GM20431 (cell line): ENCODE results near the gene SMARCC2.

ENCODE experiments used
- in situ Hi-C: fragments of 300-500 bp; cut with MseI, MboI; formaldehyde crosslinking; loops from one replicate; pipeline ENCODE4 v1.15.0; 2020; ENCODE audit warnings: low sequenced_read_pairs; ENCODE audit not compliant: unreplicated experiment

The SMARCC2 gene

DNA sequence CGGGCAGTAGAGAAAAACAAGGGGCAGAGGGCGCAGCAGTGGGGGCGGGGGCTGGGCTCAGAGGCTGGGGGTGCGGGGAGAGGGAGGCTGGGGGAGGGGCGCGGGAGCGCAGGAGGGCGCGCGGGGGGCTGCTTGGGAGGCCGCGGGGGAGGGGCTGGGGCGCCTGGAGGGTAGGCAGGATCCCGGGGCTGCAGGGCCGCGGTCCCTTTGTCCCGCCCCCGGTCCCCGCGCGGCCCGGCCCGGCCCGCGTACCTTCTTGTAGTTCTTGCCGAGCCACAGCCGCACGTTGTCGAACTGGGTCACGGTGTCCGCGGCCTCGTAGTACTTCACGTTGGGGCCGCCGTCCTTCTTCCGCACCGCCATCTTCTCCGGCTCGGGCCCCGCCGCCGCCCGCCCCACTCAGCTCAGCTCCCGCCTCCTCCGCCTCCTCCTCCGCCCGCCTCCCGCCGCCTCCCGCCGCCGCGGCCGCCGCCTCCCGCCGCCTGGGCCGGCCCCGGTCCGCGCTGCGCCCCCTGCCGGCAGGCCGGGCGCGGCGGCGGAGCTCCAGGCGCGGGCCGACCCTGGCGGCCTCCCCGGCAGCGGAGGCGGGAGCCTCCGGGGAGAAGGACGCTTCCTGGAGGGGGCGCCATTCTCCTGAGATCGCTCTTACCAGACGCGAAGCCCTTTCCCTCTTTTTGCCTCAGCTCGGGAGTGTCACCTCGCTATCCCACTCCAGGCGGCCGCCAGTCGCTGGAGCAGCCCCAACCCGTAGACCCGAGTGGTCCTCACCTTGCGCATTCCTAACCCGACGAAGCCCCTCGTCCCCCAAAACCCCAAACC lies at the start of gene SMARCC2:
TSS of gene SMARCC2 (minus strand) at position 385 of the 819 bp plus-strand sequence. CDS start at position 363, 22 bp downstream.
- in situ Hi-C loops = no loop called here

GRCh38 chr12:56237552-56237951 lies 48.3 kb upstream of the SMARCC2 start:
- in situ Hi-C loops = no loop called here

DNA sequence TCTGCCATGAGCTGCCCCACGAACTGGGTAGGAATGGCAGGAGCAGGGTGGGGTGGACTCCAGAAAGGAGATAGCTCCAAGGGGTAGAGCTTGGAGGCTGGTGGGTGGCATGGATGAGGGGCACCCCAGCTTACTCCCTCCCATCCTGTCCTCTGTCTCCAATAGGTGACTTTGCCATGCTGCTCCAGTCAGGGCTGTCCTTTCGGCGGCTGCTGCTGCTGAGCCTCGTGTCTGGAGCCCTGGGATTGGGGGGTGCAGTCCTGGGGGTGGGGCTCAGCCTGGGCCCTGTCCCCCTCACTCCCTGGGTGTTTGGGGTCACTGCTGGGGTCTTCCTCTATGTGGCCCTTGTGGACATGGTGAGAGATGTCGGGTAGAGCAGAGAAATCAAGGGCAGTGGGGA lies 47.7 kb upstream of the SMARCC2 start:
- in situ Hi-C loops = no loop called here

- in situ Hi-C loops = no loop called here
Measured at GRCh38 chr12:56236091-56236490, 46.8 kb upstream of the SMARCC2 start.

DNA sequence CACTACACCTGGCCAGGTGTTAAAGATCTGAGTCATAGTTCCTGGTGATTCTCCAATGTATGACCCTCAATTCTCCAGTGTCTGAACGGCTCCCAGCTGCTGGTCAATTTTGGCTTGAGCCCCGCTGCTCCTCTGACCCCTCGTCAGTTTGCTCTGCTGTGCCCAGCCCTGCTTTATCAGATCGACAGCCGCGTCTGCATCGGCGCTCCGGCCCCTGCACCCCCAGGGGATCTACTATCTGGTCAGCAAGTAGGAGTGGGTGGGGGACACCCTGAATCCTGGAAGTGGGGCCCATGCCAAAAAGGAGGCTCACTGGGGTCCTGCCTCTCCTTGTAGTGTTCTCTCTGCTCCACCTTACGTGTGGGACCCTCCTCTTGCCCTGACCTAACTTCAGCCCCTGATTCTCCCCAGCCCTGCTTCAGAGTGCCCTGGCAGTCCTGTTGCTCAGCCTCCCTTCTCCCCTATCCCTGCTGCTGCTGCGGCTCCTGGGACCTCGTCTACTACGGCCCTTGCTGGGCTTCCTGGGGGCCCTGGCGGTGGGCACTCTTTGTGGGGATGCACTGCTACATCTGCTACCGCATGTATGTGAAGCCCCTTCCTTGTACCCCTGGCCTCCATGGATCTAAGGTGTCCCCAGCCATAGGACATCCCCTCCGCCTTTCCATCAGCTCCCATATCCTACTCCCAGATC lies 45.6 kb upstream of the SMARCC2 start:
- in situ Hi-C loops = no loop called here

- in situ Hi-C loops = no loop called here
Measured at GRCh38 chr12:56231184-56231582, 41.9 kb upstream of the SMARCC2 start.

- in situ Hi-C loops = no loop called here
Measured at GRCh38 chr12:56230432-56231183, 41.3 kb upstream of the SMARCC2 start.

- in situ Hi-C loops = no loop called here
Measured at GRCh38 chr12:56229916-56230431, 40.7 kb upstream of the SMARCC2 start, which contains the start of gene SLC39A5. Gene SLC39A5, plus strand, starts transcription at chr12:56230051. Its CDS starts 1,224 bp downstream, at chr12:56231275.

DNA sequence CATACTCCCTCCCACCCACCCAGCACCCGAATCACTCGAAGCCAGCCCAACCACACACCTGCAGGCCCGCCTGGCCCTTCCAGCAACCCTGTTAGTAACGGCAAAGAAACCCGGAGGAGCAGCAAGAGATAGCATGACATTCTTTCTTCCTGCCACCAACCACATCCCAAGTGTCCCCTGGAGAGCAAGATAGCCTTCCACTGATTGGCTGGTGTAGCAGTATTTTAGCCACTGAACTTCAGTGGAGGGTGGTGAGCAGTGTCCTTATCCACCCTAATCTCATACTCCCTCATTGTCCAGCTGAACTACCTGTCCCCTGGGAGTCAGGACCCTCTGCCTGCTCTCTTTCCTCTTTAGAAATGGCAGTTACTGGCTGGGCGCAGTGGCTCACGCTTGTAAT lies 39.8 kb upstream of the SMARCC2 start:
- in situ Hi-C loops = no loop called here

DNA sequence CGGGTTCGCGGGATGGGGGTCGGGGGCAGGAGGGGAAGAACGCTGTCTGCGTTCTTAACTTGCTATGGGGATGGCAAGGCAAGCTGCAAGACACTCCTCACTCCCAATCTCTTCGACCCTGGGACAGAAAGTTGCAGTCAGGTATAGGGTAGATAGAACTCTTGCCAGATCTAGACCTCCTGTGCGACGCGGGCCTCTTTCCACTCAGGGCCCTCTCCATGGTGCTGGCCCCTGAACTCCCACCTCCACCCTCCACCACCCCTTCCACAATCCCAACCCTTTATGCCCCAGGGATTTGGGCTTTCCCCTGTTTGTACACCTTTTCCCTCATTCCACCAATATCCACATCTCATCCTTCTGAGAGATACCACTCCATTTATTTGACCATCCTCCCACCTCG lies 35.7 kb upstream of the SMARCC2 start:
- in situ Hi-C loops = no loop called here

DNA sequence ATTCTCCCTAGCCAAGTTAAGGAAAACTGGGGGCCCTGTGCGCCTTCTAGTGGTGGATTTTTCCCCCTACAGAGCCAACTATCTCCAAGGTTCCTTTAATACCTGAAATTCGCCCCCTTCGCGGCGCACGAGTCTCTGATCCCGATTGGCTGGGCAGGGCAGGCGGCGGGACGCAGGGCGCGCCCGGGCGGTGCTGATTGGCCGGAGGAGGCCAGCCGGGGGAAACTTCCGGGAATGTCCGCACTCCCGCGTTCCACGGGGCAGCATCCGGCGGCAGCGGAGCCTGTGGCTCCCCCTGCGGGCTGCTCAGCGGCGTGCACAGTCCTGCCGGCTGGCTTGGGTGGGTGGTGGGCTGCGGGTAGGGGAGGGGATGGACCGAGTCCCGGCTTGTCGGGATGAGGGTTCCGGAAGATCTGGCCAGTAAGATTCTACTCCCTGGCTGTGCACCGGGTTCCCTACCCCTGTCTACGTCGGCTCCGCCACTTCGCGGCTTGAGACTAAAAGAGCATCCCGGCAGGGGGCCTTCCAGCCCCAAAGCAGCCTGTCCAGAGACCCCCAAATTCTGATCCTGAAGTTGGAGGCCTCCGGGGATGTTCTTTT lies 34.9 kb upstream of the SMARCC2 start, which contains the start of gene NABP2:
TSS of gene NABP2 (plus strand) at position 241 of the 600 bp plus-strand sequence. CDS start 515 bp downstream, outside the sequence.
- in situ Hi-C loops = no loop called here

DNA sequence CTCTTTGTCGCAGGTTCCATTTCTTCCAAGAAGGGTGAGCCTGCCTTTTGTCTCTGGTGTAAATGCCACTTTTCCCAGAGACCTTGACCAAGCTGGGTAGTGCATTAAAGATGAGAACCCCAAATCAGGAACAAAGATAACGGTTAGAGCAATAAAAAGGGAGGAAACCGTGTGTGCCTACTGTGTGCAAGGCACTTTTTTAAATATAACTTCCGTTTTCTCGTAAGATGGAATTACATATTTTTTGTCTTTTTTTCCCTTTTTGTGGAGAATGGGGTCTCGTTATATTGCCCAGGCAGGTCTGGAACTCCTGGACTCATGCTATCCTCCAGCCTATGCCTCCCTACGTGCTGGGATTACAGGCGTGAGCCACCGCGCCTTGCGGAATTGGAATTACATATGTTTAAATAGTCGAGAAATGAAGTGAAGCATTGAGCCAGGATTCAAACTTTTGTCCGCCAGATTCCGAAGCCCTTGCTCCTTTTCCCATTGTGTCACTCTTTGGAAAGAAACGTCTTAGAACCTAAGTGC lies 34.4 kb upstream of the SMARCC2 start:
- in situ Hi-C loops = no loop called here

DNA sequence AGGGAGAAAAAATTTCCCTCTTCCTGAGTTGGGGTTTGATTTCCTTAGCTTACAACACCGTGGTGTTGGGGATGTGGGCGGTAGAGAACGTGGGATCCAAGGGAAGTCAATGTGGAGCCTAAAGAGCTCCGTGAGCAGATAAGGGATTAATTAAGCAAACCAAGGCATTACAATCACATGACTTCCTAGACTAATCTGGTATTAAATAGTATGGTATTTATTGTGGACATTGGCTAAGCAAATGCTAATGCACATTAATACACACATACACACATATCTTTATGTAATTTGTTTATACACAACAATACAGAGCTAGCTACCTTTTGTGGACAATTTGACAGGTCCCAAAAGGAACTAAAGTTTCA lies 33.2 kb upstream of the SMARCC2 start:
- in situ Hi-C loops = no loop called here

DNA sequence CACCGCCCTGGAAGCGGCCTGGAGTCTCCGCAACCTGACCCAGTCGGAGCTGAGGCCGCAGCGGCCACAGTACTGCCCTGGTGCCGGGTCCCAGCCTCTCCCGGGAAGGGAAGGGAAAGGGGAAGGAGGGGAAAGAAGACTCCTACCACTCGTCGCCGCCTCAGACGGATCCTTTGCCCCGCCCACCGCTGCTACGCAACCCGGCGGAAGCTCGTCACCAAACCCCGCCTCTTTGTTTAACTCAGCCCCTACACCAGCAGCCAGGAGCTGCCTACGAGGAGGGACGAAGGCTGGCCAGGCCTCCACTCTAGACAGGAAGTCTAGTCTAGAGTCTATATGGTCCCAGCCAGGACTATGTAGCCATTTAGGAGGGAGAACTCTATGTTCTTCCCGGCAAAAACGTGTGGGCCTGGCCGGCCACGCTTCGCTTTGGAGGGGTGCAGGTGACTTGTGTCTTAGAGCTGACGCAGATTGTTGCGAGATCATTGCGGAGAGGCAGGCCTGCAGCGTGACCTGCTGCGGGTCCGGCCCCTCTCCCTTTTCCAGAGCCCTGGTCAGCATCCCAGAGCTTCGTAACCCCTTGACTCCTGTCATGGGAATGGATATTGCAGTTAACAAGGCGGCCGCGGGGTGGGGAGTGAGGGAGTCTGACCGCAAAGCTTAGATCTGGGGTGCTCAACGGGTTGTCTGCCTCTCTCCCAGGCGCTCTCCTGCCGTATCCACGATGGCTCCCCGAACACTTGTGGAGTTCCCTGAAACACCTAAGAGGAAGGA lies 32.7 kb upstream of the SMARCC2 start, which contains the start of gene RNF41:
TSS of gene RNF41 (minus strand) at position 166 of the 774 bp plus-strand sequence. CDS start 7,875 bp downstream, outside the sequence.
- in situ Hi-C loops = no loop called here

DNA sequence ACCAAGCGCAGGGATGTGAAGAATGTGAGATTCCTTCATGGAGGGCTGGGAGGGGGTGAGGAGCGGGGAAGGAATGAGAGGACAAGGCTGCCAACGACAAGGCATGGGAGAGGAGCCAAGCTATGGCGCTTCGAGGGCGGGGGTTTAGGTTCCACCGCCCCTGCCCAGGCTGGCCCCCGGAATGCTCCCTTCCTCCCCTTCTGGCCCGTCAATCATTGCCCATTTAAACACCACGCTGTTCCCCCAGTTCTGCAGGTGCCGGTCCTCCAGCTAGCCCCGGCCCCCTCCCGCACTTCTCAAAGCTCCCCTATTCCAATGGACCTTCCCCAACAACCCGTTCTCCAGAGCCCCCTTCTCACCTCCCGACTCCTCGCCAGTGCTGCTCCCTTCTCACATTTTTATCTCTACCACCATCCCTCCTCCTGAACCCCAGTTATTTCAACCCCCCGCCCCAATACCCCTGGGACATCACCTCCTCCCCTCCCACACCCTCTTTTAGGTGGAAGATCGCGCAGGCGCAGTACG lies 32.0 kb upstream of the SMARCC2 start:
- in situ Hi-C loops = no loop called here

DNA sequence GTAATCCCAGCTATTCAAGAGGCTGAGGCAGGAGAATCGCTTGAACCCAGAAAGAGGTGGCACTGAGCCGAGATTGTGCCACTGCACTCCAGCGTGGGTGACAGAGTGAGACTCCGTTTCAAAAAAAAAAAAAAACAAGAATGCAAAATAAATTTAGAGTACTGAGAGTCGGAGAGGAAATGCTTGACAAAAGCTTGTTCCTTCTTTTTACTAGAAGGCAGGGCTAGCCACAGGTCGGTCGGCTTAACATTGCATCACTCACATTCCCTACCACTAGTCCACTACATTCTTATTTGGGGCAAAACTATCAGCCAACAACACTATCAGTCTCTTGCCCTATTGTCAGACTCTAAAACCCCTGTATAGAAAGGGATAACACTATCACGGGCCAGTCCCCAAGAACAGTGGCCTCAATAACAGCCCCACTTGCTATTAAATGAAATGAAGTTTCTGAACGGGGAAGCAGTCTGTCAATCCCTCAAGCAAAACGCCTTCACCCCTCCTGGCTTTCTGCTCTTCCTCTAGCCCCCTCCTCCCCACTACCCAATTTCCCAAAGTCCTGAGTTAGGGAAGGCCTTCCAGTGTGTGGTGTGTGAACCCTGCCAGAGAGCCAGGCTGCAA lies 31.4 kb upstream of the SMARCC2 start:
- in situ Hi-C loops = no loop called here

DNA sequence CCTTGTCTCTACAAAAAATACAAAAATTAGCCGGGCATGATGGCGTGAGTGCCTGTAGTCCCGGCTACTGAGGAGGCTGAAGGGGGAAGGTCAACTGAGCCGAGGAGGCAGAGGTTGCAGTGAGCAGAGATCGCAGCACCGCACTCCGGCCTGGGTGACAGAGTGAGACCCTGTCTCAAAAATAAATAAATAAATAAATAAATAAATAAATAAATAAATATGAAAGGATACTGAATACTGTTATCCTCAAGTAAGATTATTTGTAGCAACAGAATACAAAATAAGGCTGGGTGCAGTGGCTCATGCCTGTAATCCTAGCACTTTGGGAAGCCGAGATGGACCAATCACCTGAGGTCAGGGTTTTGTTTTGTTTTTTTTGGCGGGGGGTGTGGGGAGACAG lies 30.6 kb upstream of the SMARCC2 start:
- in situ Hi-C loops = no loop called here

DNA sequence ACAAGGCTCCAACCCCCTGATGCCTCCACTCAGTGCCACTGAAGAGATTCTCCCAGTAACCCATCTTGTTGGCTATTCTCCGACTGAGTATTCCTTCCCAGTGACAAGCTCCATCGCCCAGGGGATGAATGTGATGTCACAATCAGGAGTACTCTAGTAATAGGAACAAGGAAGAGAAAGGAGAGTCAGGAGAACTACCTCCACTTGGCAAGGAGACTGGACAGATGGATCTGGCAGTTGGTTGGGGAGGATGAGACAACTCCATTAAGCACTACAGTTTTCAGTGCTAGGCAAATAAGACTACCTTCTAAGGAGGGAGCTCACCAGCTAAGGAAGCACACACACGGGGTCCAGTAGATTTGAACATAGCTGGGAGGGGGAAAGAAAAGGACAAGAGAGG lies 27.2 kb upstream of the SMARCC2 start:
- in situ Hi-C loops = no loop called here
